ENCODE results near the gene CDCA3.
A peak's percentile ranks its signal among the peaks of the same experiment; 100 is the strongest.
"Not testable (repeated sequence)": the region's sequence is repeated elsewhere in the genome, so short reads cannot be mapped to it uniquely, and the experiment has no call there.

Gene CDCA3

GRCh38 chr12:6851153-6851920 is at the start of gene CDCA3:
Gene CDCA3 (minus strand): TSS chr12:6851286. CDS start chr12:6850952, 334 bp downstream.
- peak; percentile 88 to 90 for DNase-seq

GRCh38 chr12:6899837-6900519 is 48.9 kb upstream of the CDCA3 start:
- DNase-seq, result peak in 1 of 2 experiments; percentile 22

GRCh38 chr12:6899427-6899826 is 48.3 kb upstream of the CDCA3 start:
- no peak for DNase-seq

GRCh38 chr12:6896846-6897435 is 45.9 kb upstream of the CDCA3 start:
- no peak for DNase-seq

GRCh38 chr12:6894321-6894720 is 43.2 kb upstream of the CDCA3 start:
- DNase-seq, result no peak

- DNase-seq, result not testable (repeated sequence)
These were observed 41.6 kb upstream of the CDCA3 start for GRCh38 chr12:6892683-6893082.

- no peak for DNase-seq
These were observed 40.5 kb upstream of the CDCA3 start for GRCh38 chr12:6891646-6892001.

- DNase-seq, result peak; percentile 99
These were observed 39.9 kb upstream of the CDCA3 start for GRCh38 chr12:6890789-6891645.

GRCh38 chr12:6889775-6890573 is 38.9 kb upstream of the CDCA3 start:
- DNase-seq, result not testable (repeated sequence)

- not testable (repeated sequence) for DNase-seq
These were observed 37.7 kb upstream of the CDCA3 start for GRCh38 chr12:6888794-6889193.

- no peak for DNase-seq
These were observed 37.3 kb upstream of the CDCA3 start for GRCh38 chr12:6888360-6888759.

GRCh38 chr12:6887460-6887859 is 36.4 kb upstream of the CDCA3 start:
- no peak for DNase-seq

- DNase-seq, result not testable (repeated sequence)
These were observed 35.3 kb upstream of the CDCA3 start for GRCh38 chr12:6886206-6886999.

GRCh38 chr12:6884539-6884938 is 33.5 kb upstream of the CDCA3 start:
- DNase-seq, result no peak

GRCh38 chr12:6883683-6884082 is 32.6 kb upstream of the CDCA3 start:
- DNase-seq, result no peak

GRCh38 chr12:6883252-6883651 is 32.2 kb upstream of the CDCA3 start:
- DNase-seq, result no peak

- not testable (repeated sequence) for DNase-seq
These were observed 28.7 kb upstream of the CDCA3 start for GRCh38 chr12:6879824-6880223.

GRCh38 chr12:6874015-6874368 is 22.9 kb upstream of the CDCA3 start:
- DNase-seq, result not testable (repeated sequence)

GRCh38 chr12:6873094-6874014 is 22.3 kb upstream of the CDCA3 start, which contains the start of gene SPSB2:
Gene SPSB2 (minus strand): TSS chr12:6873303. CDS start chr12:6872901, 402 bp downstream.
- DNase-seq, result peak; percentile 98

Data from activated CD4-positive, alpha-beta T cell treated with anti-CD3 and anti-CD28 coated beads, Interleukin-2, amount 50 U/mL, for 4 hours (primary cell).